H9 (cell line): ENCODE results near the gene MAP6. TPM values are rescaled to one million over a fixed set of nuclear protein-coding genes. Genes with fewer than 3 reads are reported as not detected.

ENCODE experiments used
- DNase-seq: peaks from one replicate; pipeline ENCODE4 v3.0.0-alpha.2; 2017
- H2AFZ ChIP-seq: one replicate; pipeline ENCODE4 v1.6.1; 2013; ENCODE audit warnings: mild to moderate bottlenecking, low read length, control low read depth, moderate library complexity
- H2AK5ac ChIP-seq: 2 replicates; pipeline ENCODE4 v1.6.1; 2013; ENCODE audit warnings: low read length, control low read depth, mixed read lengths; ENCODE audit not compliant: insufficient read length
- H2BK120ac ChIP-seq: one replicate; pipeline ENCODE4 v1.6.1; 2013; ENCODE audit warnings: low read depth, mild to moderate bottlenecking, low read length, control low read depth, inconsistent platforms; ENCODE audit not compliant: poor library complexity, severe bottlenecking
- H2BK12ac ChIP-seq: 2 replicates; pipeline ENCODE4 v1.6.1; 2013; ENCODE audit warnings: low read length, control low read depth, mixed read lengths, low read depth; ENCODE audit not compliant: insufficient read length
- H2BK15ac ChIP-seq: 2 replicates; pipeline ENCODE4 v1.6.1; 2013; ENCODE audit warnings: low read depth, low read length, control low read depth
- H2BK20ac ChIP-seq: one replicate; pipeline ENCODE4 v1.6.1; 2013; ENCODE audit warnings: low read depth, mild to moderate bottlenecking, low read length, control low read depth, inconsistent platforms; ENCODE audit not compliant: poor library complexity, severe bottlenecking
- H2BK5ac ChIP-seq: 2 replicates; pipeline ENCODE4 v1.6.1; 2013; ENCODE audit warnings: low read length, control low read depth, mixed read lengths; ENCODE audit not compliant: insufficient read length
- H3K14ac ChIP-seq: 2 replicates; pipeline ENCODE4 v1.6.1; 2013; ENCODE audit warnings: low read length, control low read depth; ENCODE audit not compliant: insufficient read depth
- H3K18ac ChIP-seq: 2 replicates; pipeline ENCODE4 v1.6.1; 2013; ENCODE audit warnings: low read depth, mild to moderate bottlenecking, mixed read lengths, low read length, control low read depth; ENCODE audit not compliant: insufficient read length
- H3K23ac ChIP-seq: 2 replicates; pipeline ENCODE4 v1.6.1; 2013; ENCODE audit warnings: low read length, control low read depth, mixed read lengths, low read depth; ENCODE audit not compliant: insufficient read length
- H3K23me2 ChIP-seq: 2 replicates; pipeline ENCODE4 v1.6.1; 2013; ENCODE audit warnings: low read depth, mild to moderate bottlenecking, mixed read lengths, low read length, control low read depth; ENCODE audit not compliant: insufficient read length, poor library complexity, severe bottlenecking
- H3K27ac ChIP-seq: 2 replicates; pipeline ENCODE4 v1.5.1; 2013; ENCODE audit warnings: low read length, control low read depth, mixed read lengths, low read depth; ENCODE audit not compliant: insufficient read length
- H3K27me3 ChIP-seq: 2 replicates; pipeline ENCODE4 v1.6.1; 2013; ENCODE audit warnings: low read length, control low read depth, inconsistent platforms; ENCODE audit not compliant: insufficient read depth
- H3K4ac ChIP-seq: 2 replicates; pipeline ENCODE4 v1.6.1; 2013; ENCODE audit warnings: low read depth, mild to moderate bottlenecking, control low read depth, inconsistent platforms, low read length, moderate library complexity
- H3K4me1 ChIP-seq: 2 replicates; pipeline ENCODE4 v1.6.1; 2013; ENCODE audit warnings: low read length, control low read depth, inconsistent platforms; ENCODE audit not compliant: insufficient read depth
- H3K4me2 ChIP-seq: 2 replicates; pipeline ENCODE4 v1.6.1; 2013; ENCODE audit warnings: low read length, control low read depth, mixed read lengths; ENCODE audit not compliant: insufficient read length, insufficient read depth
- H3K56ac ChIP-seq: 2 replicates; pipeline ENCODE4 v1.6.1; 2013; ENCODE audit warnings: low read depth, mild to moderate bottlenecking, mixed read lengths, low read length, control low read depth; ENCODE audit not compliant: insufficient read length
- H3K79me1 ChIP-seq: 2 replicates; pipeline ENCODE4 v1.6.1; 2013; ENCODE audit warnings: low read depth, mild to moderate bottlenecking, moderate library complexity, low read length, control low read depth, inconsistent platforms; ENCODE audit not compliant: insufficient read depth, poor library complexity, severe bottlenecking
- H3K79me2 ChIP-seq: 2 replicates; pipeline ENCODE4 v1.6.1; 2013; ENCODE audit warnings: low read length, control low read depth, inconsistent platforms; ENCODE audit not compliant: insufficient read depth
- H3K9ac ChIP-seq: 2 replicates; pipeline ENCODE4 v1.6.1; 2013; ENCODE audit warnings: low read length, control low read depth, mixed read lengths; ENCODE audit not compliant: insufficient read length; ENCODE audit errors: extremely low read depth
- H3K9me3 ChIP-seq: one replicate; pipeline ENCODE4 v1.6.1; 2013; ENCODE audit warnings: low read depth, low read length, inconsistent platforms; ENCODE audit not compliant: control insufficient read depth
- H3T11ph ChIP-seq: one replicate; pipeline ENCODE4 v1.6.1; 2013; ENCODE audit warnings: mild to moderate bottlenecking, low read length, control low read depth, inconsistent platforms
- H4K20me1 ChIP-seq: one replicate; pipeline ENCODE4 v1.6.1; 2013; ENCODE audit not compliant: control insufficient read depth, insufficient read length, insufficient read depth
- H4K5ac ChIP-seq: 2 replicates; pipeline ENCODE4 v1.6.1; 2013; ENCODE audit warnings: low read depth, mild to moderate bottlenecking, mixed read lengths, low read length, control low read depth; ENCODE audit not compliant: insufficient read length
- H4K8ac ChIP-seq: replicated peaks from 2 replicates; pipeline ENCODE4 v1.6.1; 2013; ENCODE audit warnings: low read length, control low read depth, mixed read lengths, low read depth; ENCODE audit not compliant: insufficient read length
- H4K91ac ChIP-seq: 2 replicates; pipeline ENCODE4 v1.6.1; 2013; ENCODE audit warnings: low read depth, mild to moderate bottlenecking, moderate library complexity, mixed read lengths, low read length, control low read depth; ENCODE audit not compliant: insufficient read length
- H3K27ac Mint-ChIP-seq, 3 experiments: 2 replicates in 2 of 3; 3 replicates in 1 of 3; pipeline ENCODE4 v1.8.0; 2020 to 2021; ENCODE audit warnings: mixed read lengths in 3 of 3, mild to moderate bottlenecking in 1 of 3, moderate library complexity in 1 of 3
- H3K27me3 Mint-ChIP-seq: 2 replicates; pipeline ENCODE4 v1.8.0; 2021; ENCODE audit warnings: low read depth, mild to moderate bottlenecking, moderate library complexity, mixed read lengths
- H3K36me3 Mint-ChIP-seq, 3 experiments: 2 replicates in 2 of 3; 3 replicates in 1 of 3; pipeline ENCODE4 v1.8.0; 2020 to 2021; ENCODE audit warnings: low read depth in 3 of 3, mixed read lengths in 3 of 3; ENCODE audit not compliant: insufficient read depth in 1 of 3
- H3K4me1 Mint-ChIP-seq, 2 experiments: 2 replicates each; pipeline ENCODE4 v1.8.0; 2020; ENCODE audit warnings: mixed read lengths in 2 of 2
- H3K4me3 Mint-ChIP-seq, 2 experiments: 2 replicates in 1 of 2; 3 replicates in 1 of 2; pipeline ENCODE4 v1.8.0; 2020 to 2021; ENCODE audit warnings: mild to moderate bottlenecking in 2 of 2, mixed read lengths in 2 of 2, moderate library complexity in 1 of 2
- H3K9me3 Mint-ChIP-seq, 2 experiments: 2 replicates in 1 of 2; 3 replicates in 1 of 2; pipeline ENCODE4 v1.8.0; 2020; ENCODE audit warnings: mild to moderate bottlenecking in 2 of 2, mixed read lengths in 2 of 2, moderate library complexity in 1 of 2
- CTCF ChIP-seq: fragments of 200-600 bp; sonication (generic); conservative IDR thresholded peaks from 3 replicates; pipeline ENCODE4 v1.8.0; 2021; ENCODE audit warnings: antibody characterized with exemption, mild to moderate bottlenecking
- WGBS: extraction: QIAGEN DNeasy Blood & Tissue Kit; methylation state at CpG from one replicate; pipeline ENCODE4 v1.1.7; 2013; ENCODE audit warnings: missing lambda C conversion rate, low lambda C conversion rate, mixed read lengths; ENCODE audit not compliant: insufficient read length; ENCODE audit errors: extremely low coverage; 5-methylcytosine and 5-hydroxymethylcytosine counted together
- total RNA-seq: library from RNA; stranded (reverse); gene quantifications from 2 replicates; pipeline ENCODE4 v1.2.1, GENCODE V29; 2021

Gene MAP6
- total RNA-seq, 1 experiment from 2014 or later, result 0.77 TPM

DNA sequence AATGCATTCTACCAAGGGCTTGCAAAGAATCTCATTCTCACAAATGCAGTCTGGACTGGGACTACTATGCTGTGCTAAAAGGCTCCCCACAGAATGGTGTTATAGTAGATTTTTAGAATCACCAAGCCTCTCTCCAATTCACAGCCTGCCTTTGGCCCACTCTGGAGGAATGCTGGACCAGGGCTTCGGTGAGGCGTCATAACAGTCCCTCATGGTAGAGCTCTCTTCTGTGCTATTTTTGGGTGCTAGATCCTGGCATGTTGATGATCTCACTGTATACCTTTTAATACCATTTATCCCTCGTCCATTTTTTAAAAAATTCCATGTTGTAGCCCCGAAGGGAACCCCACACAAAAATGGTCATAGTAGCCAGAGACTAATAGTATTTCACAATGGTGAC lies 17.6 kb downstream of the MAP6 start:
- Histone ChIP-seq H2BK15ac (no peak overlapping the region), H3K18ac (no peak overlapping the region), H3K4me2 (no peak overlapping the region), H3K79me1 (no peaks in the 10 kb centered on the region), H2BK5ac (no peak overlapping the region), H3K79me2 (no peaks in the 10 kb centered on the region), H3K14ac (no peak overlapping the region), H3K27ac (no peak overlapping the region), H3T11ph (no peak overlapping the region), H3K27me3 (no peaks in the 10 kb centered on the region), H4K20me1 (no peaks in the 10 kb centered on the region), H2AFZ (no peak overlapping the region), H3K23ac (no peak overlapping the region), H3K23me2 (no peaks in the 10 kb centered on the region), H3K9me3 (no peaks in the 10 kb centered on the region), H4K8ac (no peak overlapping the region), H2BK20ac (no peak overlapping the region), H3K9ac (no peak overlapping the region), H2BK12ac (no peak overlapping the region), H2BK120ac (no peak overlapping the region), H3K4me1 (no peaks in the 10 kb centered on the region), H4K91ac (no peak overlapping the region), H3K56ac (no peak overlapping the region), H2AK5ac (no peak overlapping the region), H3K4ac (no peak overlapping the region), H4K5ac (no peak overlapping the region)
- Mint-ChIP-seq H3K4me3 (no peak overlapping the region), H3K4me1 (peaks cover 2 to 13% of the 10 kb centered on the region in 2 experiments; a peak in 3 of 4 replicates), H3K27ac (no peak overlapping the region), H3K27me3 (peaks cover 2% of the 10 kb centered on the region), H3K9me3 (no peaks in the 10 kb centered on the region), H3K36me3 (no peaks in the 10 kb centered on the region)
- TF ChIP-seq CTCF, result no peak
- no peak for DNase-seq
- no CpG with 5 or more reads among the region's 4 CpGs for WGBS
